ENCODE data around the gene CDC20.

The CDC20 gene

DNA sequence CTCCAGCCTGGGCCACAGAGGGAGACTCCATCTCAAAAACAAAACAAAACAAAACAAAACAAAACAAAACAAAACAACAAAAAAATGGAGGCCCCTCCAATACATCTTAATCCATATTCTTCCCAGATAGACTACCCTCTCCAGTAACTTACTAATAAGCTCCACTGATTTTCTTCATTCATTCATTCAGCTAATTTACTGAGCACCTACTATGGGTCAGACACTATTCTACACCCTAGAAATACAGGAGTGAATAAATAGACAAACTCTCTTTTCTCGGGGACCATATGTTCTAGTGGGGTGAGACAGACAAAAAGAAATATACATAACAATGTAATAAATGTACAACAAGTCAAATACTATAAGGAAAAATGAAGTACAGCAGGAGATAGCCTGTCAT is 7.8 kb upstream of the CDC20 start:
- Histone ChIP-seq H3K27ac (ENCODE audit: low read length) (no peak overlapping the region), H3K4me1 (ENCODE audit: control insufficient read depth, low read depth, low read length) (peaks cover 8% of the 10 kb centered on the region), H3K9me3 (ENCODE audit: control insufficient read depth, low read depth, low read length) (no peaks in the 10 kb centered on the region)

GRCh38 chr1:43351421-43352350 is 7.1 kb upstream of the CDC20 start:
- Histone ChIP-seq H3K9me3 (ENCODE audit: control insufficient read depth, low read depth, low read length) (no peaks in the 10 kb centered on the region), H3K4me1 (ENCODE audit: control insufficient read depth, low read depth, low read length) (peaks cover 8% of the 10 kb centered on the region), H3K27ac (ENCODE audit: low read length) (no peak overlapping the region), H3K27me3 (ENCODE audit: control insufficient read depth, insufficient read depth, low read length) (peaks cover 15% of the 10 kb centered on the region), H3K36me3 (ENCODE audit: control insufficient read depth, low read depth, low read length) (no peaks in the 10 kb centered on the region), H3K4me3 (ENCODE audit: low read length) (no peak overlapping the region), H3K9ac (ENCODE audit: low read length) (no peak overlapping the region)

More for the DNA sequence above, 7.8 kb upstream of the CDC20 start:
- Histone ChIP-seq H3K4me3 (ENCODE audit: low read length) (no peak overlapping the region), H3K36me3 (ENCODE audit: control insufficient read depth, low read depth, low read length) (no peaks in the 10 kb centered on the region), H3K9ac (ENCODE audit: low read length) (no peak overlapping the region), H3K27me3 (ENCODE audit: control insufficient read depth, insufficient read depth, low read length) (peaks cover 15% of the 10 kb centered on the region)

DNA sequence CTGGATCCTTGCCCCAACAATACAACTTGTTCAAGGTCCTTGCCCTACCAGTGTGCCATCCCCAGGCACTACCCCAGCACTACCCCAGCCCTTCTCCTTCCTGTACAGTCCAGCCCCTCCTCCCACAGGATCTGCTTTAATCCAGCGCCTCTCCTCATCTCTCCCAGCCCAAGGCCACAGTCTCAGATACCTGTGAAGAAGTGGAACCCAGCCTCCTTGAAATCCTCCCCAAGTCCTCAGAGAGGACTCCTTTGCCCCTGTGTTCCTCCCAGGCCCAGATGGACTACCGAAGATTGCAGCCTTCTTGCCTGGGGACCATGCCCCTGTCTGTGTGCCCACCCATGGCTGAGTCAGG is 6.5 kb upstream of the CDC20 start:
- no peaks in the 10 kb centered on the region for H3K9me3 ChIP-seq (ENCODE audit: control insufficient read depth, low read depth, low read length)
- peaks cover 10% of the 10 kb centered on the region for H3K27me3 ChIP-seq (ENCODE audit: control insufficient read depth, insufficient read depth, low read length)
- H3K9ac ChIP-seq (ENCODE audit: low read length) = no peak overlapping the region
- H3K4me3 ChIP-seq (ENCODE audit: low read length) = no peak overlapping the region
- H3K36me3 ChIP-seq (ENCODE audit: control insufficient read depth, low read depth, low read length) = no peaks in the 10 kb centered on the region
- peaks cover 8% of the 10 kb centered on the region for H3K4me1 ChIP-seq (ENCODE audit: control insufficient read depth, low read depth, low read length)
- no peak overlapping the region for H3K27ac ChIP-seq (ENCODE audit: low read length)

- no peak overlapping the region for H3K4me3 ChIP-seq (ENCODE audit: low read length)
- H3K27me3 ChIP-seq (ENCODE audit: control insufficient read depth, insufficient read depth, low read length) = peaks cover 5% of the 10 kb centered on the region
- no peaks in the 10 kb centered on the region for H3K9me3 ChIP-seq (ENCODE audit: control insufficient read depth, low read depth, low read length)
- peaks cover 10% of the 10 kb centered on the region for H3K4me1 ChIP-seq (ENCODE audit: control insufficient read depth, low read depth, low read length)
- H3K9ac ChIP-seq (ENCODE audit: low read length) = no peak overlapping the region
- H3K36me3 ChIP-seq (ENCODE audit: control insufficient read depth, low read depth, low read length) = no peaks in the 10 kb centered on the region
- H3K27ac ChIP-seq (ENCODE audit: low read length) = no peak overlapping the region
Observed at GRCh38 chr1:43352881-43353280, 5.9 kb upstream of the CDC20 start.

- Histone ChIP-seq H3K9me3 (ENCODE audit: control insufficient read depth, low read depth, low read length) (no peaks in the 10 kb centered on the region), H3K4me1 (ENCODE audit: control insufficient read depth, low read depth, low read length) (peaks cover 8% of the 10 kb centered on the region), H3K36me3 (ENCODE audit: control insufficient read depth, low read depth, low read length) (no peaks in the 10 kb centered on the region), H3K4me3 (ENCODE audit: low read length) (no peak overlapping the region), H3K9ac (ENCODE audit: low read length) (no peak overlapping the region), H3K27me3 (ENCODE audit: control insufficient read depth, insufficient read depth, low read length) (no peaks in the 10 kb centered on the region), H3K27ac (ENCODE audit: low read length) (no peak overlapping the region)
Observed at GRCh38 chr1:43354471-43354870, 4.3 kb upstream of the CDC20 start.

GRCh38 chr1:43354936-43355335 is 3.8 kb upstream of the CDC20 start:
- Histone ChIP-seq H3K9me3 (ENCODE audit: control insufficient read depth, low read depth, low read length) (no peaks in the 10 kb centered on the region), H3K27ac (ENCODE audit: low read length) (no peak overlapping the region), H3K9ac (ENCODE audit: low read length) (no peak overlapping the region), H3K27me3 (ENCODE audit: control insufficient read depth, insufficient read depth, low read length) (no peaks in the 10 kb centered on the region), H3K4me3 (ENCODE audit: low read length) (no peak overlapping the region), H3K4me1 (ENCODE audit: control insufficient read depth, low read depth, low read length) (peaks cover 11% of the 10 kb centered on the region), H3K36me3 (ENCODE audit: control insufficient read depth, low read depth, low read length) (peaks cover 3% of the 10 kb centered on the region)

DNA sequence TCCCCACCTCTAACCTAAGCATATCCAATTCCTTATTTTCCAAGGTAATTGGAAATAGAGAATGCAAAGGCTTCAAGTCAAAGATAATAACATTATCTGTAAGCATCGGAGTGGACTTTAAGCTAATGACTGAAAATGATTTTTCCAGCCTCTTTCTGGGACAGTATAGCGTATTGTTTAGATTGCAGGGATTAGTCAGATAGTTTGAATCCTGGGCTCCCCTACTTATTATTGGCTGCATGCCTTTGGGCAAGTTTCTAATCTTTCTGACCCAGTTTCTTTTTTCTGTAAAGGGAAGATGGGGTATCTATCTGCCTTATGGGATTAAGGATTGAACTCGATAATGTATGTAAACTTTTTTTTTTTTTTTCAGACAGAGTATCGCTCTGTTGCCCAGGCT is 1.5 kb upstream of the CDC20 start:
- Histone ChIP-seq H3K9ac (ENCODE audit: low read length) (no peak overlapping the region), H3K27ac (ENCODE audit: low read length) (no peak overlapping the region), H3K4me3 (ENCODE audit: low read length) (no peak overlapping the region), H3K9me3 (ENCODE audit: control insufficient read depth, low read depth, low read length) (no peaks in the 10 kb centered on the region), H3K36me3 (ENCODE audit: control insufficient read depth, low read depth, low read length) (peaks cover 26% of the 10 kb centered on the region), H3K27me3 (ENCODE audit: control insufficient read depth, insufficient read depth, low read length) (no peaks in the 10 kb centered on the region), H3K4me1 (ENCODE audit: control insufficient read depth, low read depth, low read length) (peaks cover 15% of the 10 kb centered on the region)

DNA sequence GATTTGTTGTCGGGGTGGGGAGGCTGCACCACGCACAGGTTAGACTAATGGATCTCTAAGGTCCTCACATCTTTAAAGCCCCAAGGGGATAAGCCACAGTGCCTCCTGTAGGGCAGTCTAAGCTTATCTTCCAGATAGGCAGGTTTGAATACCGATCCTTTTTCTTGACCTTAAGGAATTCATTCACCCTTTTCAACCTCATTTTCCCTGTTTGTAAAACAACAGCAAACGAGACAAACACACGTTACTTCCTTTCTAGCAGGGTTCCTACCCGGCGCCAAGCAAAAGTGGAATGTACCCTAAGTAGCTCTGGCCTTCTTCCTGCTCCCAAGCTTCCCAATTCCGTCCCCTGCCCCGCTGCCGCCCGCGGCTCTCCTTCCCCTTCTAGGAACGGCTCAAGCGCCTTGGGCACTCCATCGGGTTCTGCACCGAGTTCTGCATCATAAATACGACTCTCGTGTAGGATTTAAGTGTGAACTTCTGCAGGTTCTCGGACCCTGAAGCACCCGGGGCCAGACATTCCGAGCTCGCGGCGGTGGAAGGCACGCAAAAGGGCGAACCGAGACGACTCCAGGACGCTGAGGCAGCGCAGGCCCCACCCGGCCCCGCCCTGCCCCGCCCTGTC is 548 bp upstream of the CDC20 start:
- Histone ChIP-seq H3K36me3 (ENCODE audit: control insufficient read depth, low read depth, low read length) (peaks cover 34% of the 10 kb centered on the region), H3K9ac (ENCODE audit: low read length) (peak overlapping the region; percentile 89), H3K4me1 (ENCODE audit: control insufficient read depth, low read depth, low read length) (peaks cover 15% of the 10 kb centered on the region), H3K9me3 (ENCODE audit: control insufficient read depth, low read depth, low read length) (no peaks in the 10 kb centered on the region), H3K4me3 (ENCODE audit: low read length) (peak overlapping the region; percentile 81), H3K27ac (ENCODE audit: low read length) (peak overlapping the region; percentile 87), H3K27me3 (ENCODE audit: control insufficient read depth, insufficient read depth, low read length) (no peaks in the 10 kb centered on the region)

- no peaks in the 10 kb centered on the region for H3K9me3 ChIP-seq (ENCODE audit: control insufficient read depth, low read depth, low read length)
- peak overlapping the region; percentile 86 for H3K9ac ChIP-seq (ENCODE audit: low read length)
- H3K4me3 ChIP-seq (ENCODE audit: low read length) = peak overlapping the region; percentile 86
- peaks cover 15% of the 10 kb centered on the region for H3K4me1 ChIP-seq (ENCODE audit: control insufficient read depth, low read depth, low read length)
- no peaks in the 10 kb centered on the region for H3K27me3 ChIP-seq (ENCODE audit: control insufficient read depth, insufficient read depth, low read length)
- H3K36me3 ChIP-seq (ENCODE audit: control insufficient read depth, low read depth, low read length) = peaks cover 34% of the 10 kb centered on the region
- no peak overlapping the region for H3K27ac ChIP-seq (ENCODE audit: low read length)
Observed at GRCh38 chr1:43359696-43360095, 915 bp downstream of the CDC20 start.

GRCh38 chr1:43360616-43361015 is 1.8 kb downstream of the CDC20 start:
- no peak overlapping the region for H3K9ac ChIP-seq (ENCODE audit: low read length)
- H3K27me3 ChIP-seq (ENCODE audit: control insufficient read depth, insufficient read depth, low read length) = no peaks in the 10 kb centered on the region
- peak overlapping the region; percentile 86 for H3K4me3 ChIP-seq (ENCODE audit: low read length)
- no peaks in the 10 kb centered on the region for H3K9me3 ChIP-seq (ENCODE audit: control insufficient read depth, low read depth, low read length)
- no peak overlapping the region for H3K27ac ChIP-seq (ENCODE audit: low read length)
- peaks cover 15% of the 10 kb centered on the region for H3K4me1 ChIP-seq (ENCODE audit: control insufficient read depth, low read depth, low read length)
- H3K36me3 ChIP-seq (ENCODE audit: control insufficient read depth, low read depth, low read length) = peaks cover 34% of the 10 kb centered on the region

DNA sequence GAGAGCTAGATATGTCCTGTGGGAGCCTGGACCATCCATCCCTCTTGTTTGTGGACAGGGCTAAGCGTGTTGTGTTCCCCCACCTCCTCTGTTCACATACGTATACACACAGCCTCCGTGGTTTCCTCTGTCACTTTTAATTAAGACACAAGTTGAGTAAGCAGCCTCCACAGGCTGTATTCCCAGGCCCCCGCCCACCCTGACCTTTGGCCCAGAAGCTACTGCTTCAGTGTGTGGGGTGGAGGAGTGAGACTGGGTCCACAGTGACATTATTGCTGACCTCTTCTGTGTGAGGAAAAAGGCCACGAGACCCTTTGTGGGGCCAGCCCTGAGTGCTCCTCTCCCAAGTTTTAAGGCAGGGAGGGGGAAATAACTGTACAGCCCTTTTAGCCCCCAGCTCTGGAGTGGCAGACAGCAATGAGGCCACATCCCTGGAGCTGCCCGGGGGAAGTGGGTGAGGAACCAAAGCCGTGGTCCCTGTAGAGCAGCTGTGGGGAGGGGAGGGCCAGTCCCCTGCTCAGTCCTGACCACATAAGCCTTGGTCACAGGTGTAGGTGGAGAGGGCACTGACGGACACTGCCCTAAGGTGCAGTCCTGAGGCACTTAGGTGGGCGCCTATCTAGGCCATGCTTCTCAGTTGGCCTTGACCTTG is 4.6 kb downstream of the CDC20 start:
- no peaks in the 10 kb centered on the region for H3K27me3 ChIP-seq (ENCODE audit: control insufficient read depth, insufficient read depth, low read length)
- no peak overlapping the region for H3K27ac ChIP-seq (ENCODE audit: low read length)
- peaks cover 25% of the 10 kb centered on the region for H3K4me1 ChIP-seq (ENCODE audit: control insufficient read depth, low read depth, low read length)
- no peak overlapping the region for H3K9ac ChIP-seq (ENCODE audit: low read length)
- no peaks in the 10 kb centered on the region for H3K9me3 ChIP-seq (ENCODE audit: control insufficient read depth, low read depth, low read length)
- H3K36me3 ChIP-seq (ENCODE audit: control insufficient read depth, low read depth, low read length) = peaks cover 34% of the 10 kb centered on the region
- H3K4me3 ChIP-seq (ENCODE audit: low read length) = no peak overlapping the region

Measured in iPS-18a (cell line).